Limb (tissue), 2 donors: ENCODE measurements around the gene NEU4.

ENCODE experiments used
- DNase-seq, 2 donors: peaks; one replicate each; pipeline ENCODE4 v3.0.0-alpha.2; 2016; ENCODE audit errors: extremely low spot score in 2 of 2

Gene NEU4

DNA sequence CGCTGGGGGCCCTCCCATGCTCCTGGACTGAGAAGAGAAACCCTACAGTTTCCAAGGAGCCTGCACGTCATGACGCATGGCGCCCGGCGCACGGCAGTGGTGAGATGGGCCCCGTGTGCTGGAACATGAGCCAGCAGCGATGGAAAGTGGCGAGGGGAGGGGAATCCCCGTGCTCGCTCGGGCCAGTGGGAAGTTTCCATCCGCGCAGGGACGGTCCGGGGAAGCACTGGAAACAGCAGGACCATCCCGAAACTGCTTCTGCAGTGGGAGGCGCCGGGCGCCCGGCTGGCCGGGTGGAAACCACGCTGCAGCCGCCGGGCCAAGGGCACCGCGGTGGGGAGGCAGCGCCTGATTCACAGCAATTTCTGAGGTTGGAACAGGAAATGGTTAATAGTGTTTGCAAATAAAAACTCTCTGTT is 54.6 kb downstream of the NEU4 start:
- DNase-seq: no peak

DNA sequence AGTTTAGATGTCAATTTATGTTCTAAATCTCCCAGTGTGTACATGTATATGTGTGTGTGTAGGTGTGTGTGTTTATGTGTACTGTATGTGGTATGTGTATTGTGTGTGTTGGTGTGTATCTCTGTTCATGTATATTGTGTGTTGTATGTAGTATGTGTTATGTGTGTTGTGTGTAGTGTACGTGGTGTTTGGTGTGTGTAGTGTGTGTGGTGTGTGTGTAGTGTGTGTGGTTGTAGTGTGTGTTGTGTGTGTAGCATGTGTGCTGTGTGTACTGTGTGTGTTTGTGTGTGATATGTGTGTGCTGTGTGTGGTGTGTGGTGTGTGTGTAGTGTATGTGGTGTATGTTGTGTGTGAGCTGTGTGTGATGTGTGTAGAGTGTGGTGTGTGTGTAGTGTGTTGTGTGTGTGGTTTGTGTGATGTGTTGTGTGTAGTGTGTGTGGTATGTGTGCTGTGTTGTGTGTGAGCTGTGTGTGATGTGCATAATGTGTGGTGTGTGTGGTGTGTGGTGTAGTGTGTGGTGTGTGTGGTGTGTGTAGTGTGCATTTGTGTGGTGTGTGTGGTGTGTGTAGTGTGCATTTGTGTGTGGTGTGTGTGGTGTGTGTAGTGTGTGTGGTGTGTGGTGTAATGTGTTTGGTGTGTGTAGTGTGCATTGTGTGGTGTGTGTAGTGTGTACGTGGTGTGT is 55.3 kb downstream of the NEU4 start:
- DNase-seq: no peak

DNA sequence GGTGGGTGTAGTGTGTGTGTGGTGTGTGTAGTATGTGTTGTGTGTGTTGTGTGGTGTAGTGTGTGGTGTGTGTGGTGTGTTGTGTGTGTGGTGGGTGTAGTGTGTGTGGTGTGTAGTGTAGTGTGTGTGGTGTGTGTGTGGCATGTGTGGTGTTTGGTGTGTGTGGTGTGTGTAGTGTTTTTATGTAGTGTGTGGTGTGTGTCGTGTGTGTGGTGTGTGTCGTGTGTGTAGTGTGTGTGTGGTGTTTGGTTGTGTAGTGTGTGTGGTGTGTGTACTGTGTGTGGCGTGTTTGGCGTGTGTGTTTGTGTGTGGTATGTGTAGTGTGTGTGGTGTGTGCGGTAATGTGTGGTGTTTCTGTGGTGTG is 55.8 kb downstream of the NEU4 start:
- DNase-seq: no peak

DNA sequence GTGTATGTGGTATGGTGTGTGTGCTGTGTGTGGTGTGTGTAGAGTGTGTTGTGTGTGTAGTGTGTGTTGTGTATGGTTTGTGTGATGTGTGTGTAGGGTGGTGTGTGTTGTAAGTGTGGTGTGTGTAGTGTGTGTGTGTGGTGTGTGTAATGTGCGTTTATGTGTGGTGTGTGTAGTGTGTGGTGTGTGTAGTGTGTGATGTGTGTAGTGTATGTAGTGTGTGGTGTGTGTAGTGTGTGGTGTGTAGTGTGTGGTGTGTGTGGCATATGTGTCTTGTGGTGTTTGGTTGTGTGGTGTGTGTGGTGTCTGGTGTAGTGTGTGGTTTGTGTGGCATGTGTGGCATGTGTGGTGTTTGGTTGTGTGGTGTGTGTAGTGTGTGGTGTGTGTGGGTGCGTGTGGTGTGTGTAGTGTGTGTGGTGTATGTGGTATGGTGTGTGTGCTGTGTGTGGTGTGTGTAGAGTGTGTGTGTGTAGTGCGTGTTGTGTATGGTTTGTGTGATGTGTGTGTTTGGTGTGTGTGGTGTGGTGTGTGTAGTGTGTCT is 56.5 kb downstream of the NEU4 start:
- no peak for DNase-seq

DNA sequence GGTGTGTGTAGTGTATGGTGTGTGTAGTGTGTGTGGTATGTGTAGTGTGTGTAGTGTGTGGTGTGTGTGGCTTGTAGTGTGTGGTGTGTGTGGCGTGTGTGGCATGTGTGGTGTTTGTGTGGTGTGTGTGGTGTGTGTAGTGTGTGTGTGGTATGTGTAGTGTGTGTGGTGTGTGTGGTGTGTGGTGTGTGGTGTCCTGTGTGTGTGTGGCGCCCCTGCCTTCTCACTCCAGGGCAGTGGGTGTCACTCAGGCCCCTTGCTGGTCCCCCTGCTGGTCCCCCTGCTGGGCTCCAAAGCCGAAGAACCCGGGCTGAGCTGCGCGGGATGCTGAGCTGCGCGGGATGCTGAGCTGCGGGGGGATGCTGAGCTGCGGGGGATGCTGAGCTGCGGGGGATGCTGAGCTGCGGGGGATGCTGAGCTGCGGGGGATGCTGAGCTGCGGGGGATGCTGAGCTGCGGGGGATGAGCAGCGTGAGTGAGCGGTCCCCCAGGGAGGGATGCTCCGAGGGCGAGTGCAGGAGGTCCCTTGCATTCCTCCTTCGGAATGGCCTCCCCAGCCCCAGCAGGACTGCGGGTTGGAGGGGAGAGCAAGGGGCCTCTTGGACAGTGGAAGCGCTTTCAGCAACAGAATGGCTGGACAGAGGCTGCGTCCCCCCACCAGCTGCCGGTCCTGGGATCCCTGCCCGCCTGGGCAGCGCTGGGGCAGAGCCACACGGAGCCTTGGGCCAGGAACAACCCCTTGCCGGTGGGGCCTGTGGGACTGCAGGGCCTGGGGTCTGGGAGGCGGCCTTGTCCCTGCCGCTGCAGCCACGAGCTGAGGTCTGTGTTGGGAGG is 57.2 kb downstream of the NEU4 start:
- DNase-seq: peak in 1 of 2 donors; percentile 36
